ENCODE measurements around the gene CCL25. TPM values are rescaled to one million over a fixed set of nuclear protein-coding genes. Genes with fewer than 3 reads are reported as not detected.

CCL25 gene
- total and polyA plus RNA-seq, 2 donors (not counting 3 experiments of a cell fraction or from before 2014, with no cell fraction given): not detected

DNA sequence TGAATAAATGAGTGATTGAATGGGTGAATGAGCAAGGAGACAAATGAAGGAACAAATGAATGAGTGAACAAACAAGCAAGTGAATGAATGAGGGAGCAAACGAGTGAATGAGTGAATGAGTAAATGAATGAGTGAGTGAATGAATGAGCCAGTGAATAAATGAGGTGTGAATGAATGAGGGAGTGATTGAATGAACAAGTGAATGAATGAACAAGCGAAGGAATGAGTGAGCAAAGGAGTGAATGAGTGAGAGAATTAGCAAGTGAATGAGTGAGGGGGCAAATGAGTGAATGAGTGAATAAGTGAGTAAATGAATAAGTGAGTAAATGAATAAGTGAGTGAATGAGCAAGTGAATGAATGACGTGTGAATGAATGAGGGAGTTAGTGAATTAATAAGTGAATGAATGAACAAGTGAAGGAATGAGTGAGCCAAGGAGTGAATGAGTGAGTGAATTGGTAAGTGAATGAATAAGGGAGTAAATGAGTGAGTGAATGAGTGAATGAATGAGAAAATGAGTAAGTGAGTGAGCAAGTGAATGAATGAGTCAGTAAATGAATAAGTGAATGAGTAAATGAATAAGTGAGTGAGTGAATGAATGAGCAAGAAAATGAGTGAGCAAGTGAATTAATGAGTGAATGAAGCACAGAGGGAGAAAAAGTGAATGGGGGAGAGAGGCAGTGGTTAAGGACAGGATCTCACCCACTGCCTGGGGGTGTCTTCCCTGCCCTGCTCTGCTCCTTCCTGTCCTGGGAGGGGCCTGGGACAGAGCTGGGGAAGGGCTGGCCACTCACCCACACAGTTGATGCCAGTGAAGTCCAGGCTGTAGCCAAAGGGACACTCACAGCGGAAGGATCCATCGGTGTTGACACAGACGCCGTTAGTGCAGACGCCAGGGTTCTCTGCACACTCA, 36.4 kb downstream of the CCL25 start:
- H3K36me3 ChIP-seq (ENCODE audit: control insufficient read depth in 2 of 2, extremely low read depth in 1 of 2, insufficient read depth in 2 of 2, low read length in 2 of 2): no peaks in the 10 kb centered on the region
- H3K4me3 ChIP-seq (replicated peaks in 1 of 3; ENCODE audit: insufficient read depth in 1 of 3, low read depth in 1 of 3, low read length in 3 of 3): no peak overlapping the region
- H3K79me2 ChIP-seq (ENCODE audit: control insufficient read depth, insufficient read depth, low read length): no peaks in the 10 kb centered on the region
- H2AFZ ChIP-seq (ENCODE audit: low read depth, low read length): no peak overlapping the region
- POLR2A ChIA-PET: no interaction called here
- BruUV-seq (replicated peaks): no TSS peak
- H3K27me3 ChIP-seq (ENCODE audit: control insufficient read depth in 2 of 2, insufficient read depth in 2 of 2, low read length in 2 of 2): no peaks in the 10 kb centered on the region
- H4K20me1 ChIP-seq (replicated peaks; ENCODE audit: control insufficient read depth, extremely low read depth, insufficient read depth, low read length): no peaks in the 10 kb centered on the region
- no peaks in the 10 kb centered on the region for H3K9me3 ChIP-seq (replicated peaks; ENCODE audit: control insufficient read depth, insufficient read depth, low read length)
- no peaks in the 10 kb centered on the region for H3K9me1 ChIP-seq (replicated peaks; ENCODE audit: control insufficient read depth, extremely low read depth, insufficient read depth, low read length)
- dilution Hi-C loops (cut with MboI; ENCODE audit: extremely low pct_ligation_motif_present, low sequenced_read_pairs): no loop called here
- H3K27ac ChIP-seq (ENCODE audit: insufficient read depth, low read depth, low read length): no peak overlapping the region
- no peak overlapping the region for H3K9ac ChIP-seq (replicated peaks; ENCODE audit: extremely low read depth, insufficient read depth, low read length)
- CTCF ChIA-PET: no interaction called here
- FAIRE-seq (no peak), DNase-seq (ENCODE audit: low read depth, low spot score) (no peak)
- intact Hi-C loops (cut with micrococcal nuclease): no loop called here
- TF ChIP-seq EZH2 (IDR thresholded peaks at IDR 0.05; ENCODE audit: borderline replicate concordance, low read depth, low read length, severe bottlenecking): no peak
- no peak for TF ChIP-seq JUN (IDR thresholded peaks at IDR 0.05; ENCODE audit: borderline replicate concordance, insufficient read depth, insufficient read length, low read depth)
- TF ChIP-seq, protein P1, sequence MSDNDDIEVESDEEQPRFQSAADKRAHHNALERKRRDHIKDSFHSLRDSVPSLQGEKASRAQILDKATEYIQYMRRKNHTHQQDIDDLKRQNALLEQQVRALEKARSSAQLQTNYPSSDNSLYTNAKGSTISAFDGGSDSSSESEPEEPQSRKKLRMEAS (IDR thresholded peaks at IDR 0.05; ENCODE audit: insufficient read depth, insufficient read length): no peak
- no peak for TF ChIP-seq GATA2 (IDR thresholded peaks at IDR 0.05; ENCODE audit: insufficient read depth, insufficient read length, low read depth, low read length)
- TF ChIP-seq MYC (IDR thresholded peaks at IDR 0.05; ENCODE audit: low read depth, low read length): no peak
- TF ChIP-seq, protein P2, sequence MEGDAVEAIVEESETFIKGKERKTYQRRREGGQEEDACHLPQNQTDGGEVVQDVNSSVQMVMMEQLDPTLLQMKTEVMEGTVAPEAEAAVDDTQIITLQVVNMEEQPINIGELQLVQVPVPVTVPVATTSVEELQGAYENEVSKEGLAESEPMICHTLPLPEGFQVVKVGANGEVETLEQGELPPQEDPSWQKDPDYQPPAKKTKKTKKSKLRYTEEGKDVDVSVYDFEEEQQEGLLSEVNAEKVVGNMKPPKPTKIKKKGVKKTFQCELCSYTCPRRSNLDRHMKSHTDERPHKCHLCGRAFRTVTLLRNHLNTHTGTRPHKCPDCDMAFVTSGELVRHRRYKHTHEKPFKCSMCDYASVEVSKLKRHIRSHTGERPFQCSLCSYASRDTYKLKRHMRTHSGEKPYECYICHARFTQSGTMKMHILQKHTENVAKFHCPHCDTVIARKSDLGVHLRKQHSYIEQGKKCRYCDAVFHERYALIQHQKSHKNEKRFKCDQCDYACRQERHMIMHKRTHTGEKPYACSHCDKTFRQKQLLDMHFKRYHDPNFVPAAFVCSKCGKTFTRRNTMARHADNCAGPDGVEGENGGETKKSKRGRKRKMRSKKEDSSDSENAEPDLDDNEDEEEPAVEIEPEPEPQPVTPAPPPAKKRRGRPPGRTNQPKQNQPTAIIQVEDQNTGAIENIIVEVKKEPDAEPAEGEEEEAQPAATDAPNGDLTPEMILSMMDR (IDR thresholded peaks at IDR 0.05; ENCODE audit: extremely low read depth in 1 of 2, insufficient read depth in 1 of 2, low read depth in 1 of 2, low read length in 2 of 2): no peak
- TF ChIP-seq FOS (IDR thresholded peaks at IDR 0.05; ENCODE audit: borderline replicate concordance, insufficient read depth, low read length): no peak
- no peak for TF ChIP-seq POLR2AphosphoS5 (IDR thresholded peaks at IDR 0.05; ENCODE audit: insufficient read depth, low read depth, low read length)
- TF ChIP-seq POLR2A (IDR thresholded peaks at IDR 0.05; ENCODE audit: low read depth, low read length): no peak
- H3K4me2 ChIP-seq (ENCODE audit: insufficient read depth, low read length): no peak overlapping the region
- no peaks in the 10 kb centered on the region for H3K4me1 ChIP-seq (ENCODE audit: control insufficient read depth, extremely low read depth, insufficient read depth, low read length)

Data from endothelial cell of umbilical vein (primary cell).